Esophagus squamous epithelium (tissue), 4 donors: ENCODE results near the gene COG4.

ENCODE experiments used
- CTCF ChIP-seq, 6 experiments: fragments of 450-650 bp in 4 of 6; fragments of 200-600 bp in 2 of 6; sonication (generic) in 2 of 6; IDR thresholded peaks; one replicate each; pipeline ENCODE4 v1.5.1; 2016 to 2019; ENCODE audit warnings: antibody characterized with exemption in 6 of 6, mild to moderate bottlenecking in 4 of 6, moderate library complexity in 4 of 6
- POLR2A ChIP-seq, 4 donors: fragments of 450-650 bp; IDR thresholded peaks; one replicate each; pipeline ENCODE4 v1.6.1; 2017; ENCODE audit warnings: antibody characterized with exemption in 4 of 4, mild to moderate bottlenecking in 4 of 4, moderate library complexity in 3 of 4

GRCh38 chr16:70552675-70553074, 29.3 kb upstream of the COG4 start:
- TF ChIP-seq CTCF (IDR thresholded peaks at IDR 0.05) (no peak), POLR2A (IDR thresholded peaks at IDR 0.05) (no peak)
